HG03571 (cell line): Measurements from ENCODE around the gene ACKR1.

ENCODE experiments used
- ATAC-seq: cut with Tn5 transposase; IDR thresholded peaks from one replicate; pipeline ENCODE4 v1.9.1; 2021; ENCODE audit not compliant: unreplicated experiment

ACKR1 gene

GRCh38 chr1:159218649-159219636 is 14.3 kb downstream of the ACKR1 start:
- no peak for ATAC-seq

- ATAC-seq: no peak
Measured at GRCh38 chr1:159222075-159222865, 17.6 kb downstream of the ACKR1 start.

GRCh38 chr1:159223004-159223403 is 18.3 kb downstream of the ACKR1 start:
- no peak for ATAC-seq

GRCh38 chr1:159228554-159228953 is 23.9 kb downstream of the ACKR1 start:
- no peak for ATAC-seq

GRCh38 chr1:159229260-159229885 is 24.7 kb downstream of the ACKR1 start:
- no peak for ATAC-seq

GRCh38 chr1:159229896-159230295 is 25.2 kb downstream of the ACKR1 start:
- ATAC-seq: no peak

GRCh38 chr1:159239551-159240220 is 35.0 kb downstream of the ACKR1 start:
- peak; percentile 86 for ATAC-seq

GRCh38 chr1:159247266-159247665 is 42.6 kb downstream of the ACKR1 start:
- no peak for ATAC-seq

GRCh38 chr1:159248311-159248710 is 43.6 kb downstream of the ACKR1 start:
- ATAC-seq: no peak

- ATAC-seq: no peak
Measured at GRCh38 chr1:159250638-159251216, 46.1 kb downstream of the ACKR1 start.
